Keratinocyte (primary cell): ENCODE results near the gene SS18.

Experiments used
- EZH2 ChIP-seq: IDR thresholded peaks from one replicate; pipeline ENCODE4 v1.6.1; 2012; ENCODE audit warnings: inconsistent platforms, mild to moderate bottlenecking, low read length, moderate library complexity
- TF ChIP-seq, protein P1 (sequence below), 3 experiments: IDR thresholded peaks in 1 of 3; conservative IDR thresholded peaks in 1 of 3; optimal IDR thresholded peaks in 1 of 3; 2 replicates in 2 of 3; 3 replicates in 1 of 3; pipeline versions ENCODE3 to v1.5.1; 2011; ENCODE audit warnings: low read length in 3 of 3, mild to moderate bottlenecking in 3 of 3, moderate library complexity in 2 of 3, control low read depth in 1 of 3, inconsistent platforms in 1 of 3; ENCODE audit not compliant: insufficient read depth in 2 of 3; ENCODE audit errors: extremely low read depth in 1 of 3

DNA sequence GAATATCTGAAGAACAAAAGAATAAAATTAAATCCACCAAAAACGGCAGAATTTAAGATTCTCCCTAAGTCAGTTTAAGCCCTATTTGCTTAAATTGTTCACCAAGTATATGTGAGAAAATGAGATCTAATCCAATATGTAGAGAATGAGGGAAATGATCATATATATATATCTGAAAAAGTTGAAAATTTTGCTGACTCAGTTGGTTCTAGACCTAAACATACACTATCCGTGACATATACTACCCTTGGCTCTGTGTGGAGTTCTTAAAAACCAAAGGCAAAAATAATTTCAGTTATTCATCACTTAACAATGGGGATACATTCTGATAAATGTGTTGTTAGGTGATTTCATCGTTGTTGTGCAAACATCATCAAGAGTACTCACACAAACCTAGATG is 7.3 kb downstream of the SS18 start:
- TF ChIP-seq, protein P1, sequence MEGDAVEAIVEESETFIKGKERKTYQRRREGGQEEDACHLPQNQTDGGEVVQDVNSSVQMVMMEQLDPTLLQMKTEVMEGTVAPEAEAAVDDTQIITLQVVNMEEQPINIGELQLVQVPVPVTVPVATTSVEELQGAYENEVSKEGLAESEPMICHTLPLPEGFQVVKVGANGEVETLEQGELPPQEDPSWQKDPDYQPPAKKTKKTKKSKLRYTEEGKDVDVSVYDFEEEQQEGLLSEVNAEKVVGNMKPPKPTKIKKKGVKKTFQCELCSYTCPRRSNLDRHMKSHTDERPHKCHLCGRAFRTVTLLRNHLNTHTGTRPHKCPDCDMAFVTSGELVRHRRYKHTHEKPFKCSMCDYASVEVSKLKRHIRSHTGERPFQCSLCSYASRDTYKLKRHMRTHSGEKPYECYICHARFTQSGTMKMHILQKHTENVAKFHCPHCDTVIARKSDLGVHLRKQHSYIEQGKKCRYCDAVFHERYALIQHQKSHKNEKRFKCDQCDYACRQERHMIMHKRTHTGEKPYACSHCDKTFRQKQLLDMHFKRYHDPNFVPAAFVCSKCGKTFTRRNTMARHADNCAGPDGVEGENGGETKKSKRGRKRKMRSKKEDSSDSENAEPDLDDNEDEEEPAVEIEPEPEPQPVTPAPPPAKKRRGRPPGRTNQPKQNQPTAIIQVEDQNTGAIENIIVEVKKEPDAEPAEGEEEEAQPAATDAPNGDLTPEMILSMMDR (optimal IDR thresholded peaks at IDR 0.05 in 1 of 3, IDR thresholded peaks at IDR 0.05 in 1 of 3, conservative IDR thresholded peaks at IDR 0.05 in 1 of 3; ENCODE audit: extremely low read depth in 1 of 3, insufficient read depth in 2 of 3, low read length in 3 of 3) = no peak
- no peak for TF ChIP-seq EZH2
